Right atrium auricular region (tissue), 2 donors: ENCODE data around the gene SMIM35. TPM values are rescaled to one million over a fixed set of nuclear protein-coding genes. Genes with fewer than 3 reads are reported as not detected.

Experiments used
- DNase-seq: peaks from one replicate; pipeline ENCODE4 v3.0.0-alpha.2; 2019; ENCODE audit warnings: low spot score
- H3K27ac ChIP-seq, 2 donors: fragments of 200-600 bp; sonication (generic); 1 replicate in 1 of 2; 2 replicates in 1 of 2; pipeline ENCODE4 v1.5.1; 2016 to 2019
- H3K27me3 ChIP-seq, 2 donors: fragments of 200-600 bp; sonication (generic); one replicate each; pipeline versions ENCODE4 v1.5.1 to v1.6.0; 2017 to 2019
- H3K36me3 ChIP-seq: fragments of 200-600 bp; sonication (generic); one replicate; pipeline ENCODE4 v1.5.1; 2016
- H3K4me1 ChIP-seq, 2 donors: fragments of 200-600 bp; sonication (generic); one replicate each; pipeline versions ENCODE4 v1.5.1 to v1.6.0; 2017 to 2019
- H3K4me3 ChIP-seq, 2 donors: fragments of 200-600 bp; sonication (generic); 1 replicate in 1 of 2; 2 replicates in 1 of 2; pipeline ENCODE4 v1.5.1; 2017 to 2019; ENCODE audit warnings: mild to moderate bottlenecking in 1 of 2, moderate library complexity in 1 of 2
- H3K9me3 ChIP-seq, 2 donors: fragments of 200-600 bp; sonication (generic); one replicate each; pipeline ENCODE4 v1.5.1; 2019
- CTCF ChIP-seq, 2 donors: fragments of 200-600 bp; sonication (generic); IDR thresholded peaks; one replicate each; pipeline ENCODE4 v1.5.1; 2019; ENCODE audit warnings: antibody characterized with exemption in 2 of 2
- total RNA-seq, 2 donors: library from RNA; depleted of rRNA; stranded (reverse); fragments of >200 nt; gene quantifications; one replicate each; pipeline ENCODE4 v1.1.0, GENCODE V29; 2016

Gene SMIM35
- total RNA-seq, 2 donors from 2014 or later, result not detected

DNA sequence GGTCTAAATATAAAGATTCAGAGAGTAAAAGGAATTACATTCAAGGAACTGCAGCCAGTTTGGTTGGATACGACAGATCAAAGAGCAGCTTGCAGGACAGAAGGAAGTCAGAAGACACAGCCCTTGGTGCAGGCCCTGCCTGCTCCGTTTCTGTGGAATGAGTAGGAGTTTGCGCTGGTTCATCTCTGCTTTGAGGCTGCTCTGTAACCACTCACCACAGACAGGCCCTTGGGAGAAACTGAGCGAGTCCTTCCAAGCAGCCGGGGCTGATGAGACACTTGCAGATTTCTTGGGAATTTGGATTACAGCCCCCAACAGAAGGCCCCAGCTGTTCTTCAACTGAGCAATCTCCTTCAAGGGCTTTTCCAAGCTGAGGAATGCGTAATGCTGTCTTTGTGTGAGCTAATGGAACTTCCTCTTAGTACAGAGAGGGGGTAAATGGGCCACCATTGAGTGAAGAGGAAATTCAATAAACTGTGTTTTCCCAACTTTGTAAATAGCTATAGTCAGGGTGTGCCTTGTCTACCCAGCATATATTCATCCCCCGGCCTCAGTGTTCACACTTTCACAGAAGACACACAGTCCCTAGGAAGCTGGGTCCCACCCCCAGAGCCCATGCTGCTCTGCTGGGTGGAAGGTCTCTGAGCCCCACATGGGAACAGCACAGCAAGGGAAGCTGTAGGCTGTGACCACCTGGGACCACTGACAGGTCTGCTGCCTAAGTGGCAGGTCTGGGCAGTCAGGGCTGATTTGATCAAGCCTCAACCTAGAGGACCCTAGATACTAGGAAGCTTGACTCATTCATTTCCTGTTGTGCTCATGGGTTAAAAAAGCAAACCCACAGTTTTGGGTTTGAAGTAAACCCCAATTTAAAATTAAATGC, 84.0 kb downstream of the SMIM35 start:
- no peaks in the 10 kb centered on the region for H3K9me3 ChIP-seq
- H3K27me3 ChIP-seq, result no peaks in the 10 kb centered on the region
- no peaks in the 10 kb centered on the region for H3K36me3 ChIP-seq
- peaks cover 0 to 15% of the 10 kb centered on the region in 2 donors for H3K4me1 ChIP-seq
- peak overlapping the region; percentile 61 to 69 for H3K27ac ChIP-seq
- TF ChIP-seq CTCF (IDR thresholded peaks at IDR 0.05), result no peak
- peak; percentile 72 for DNase-seq
- H3K4me3 ChIP-seq, result no peak overlapping the region

DNA sequence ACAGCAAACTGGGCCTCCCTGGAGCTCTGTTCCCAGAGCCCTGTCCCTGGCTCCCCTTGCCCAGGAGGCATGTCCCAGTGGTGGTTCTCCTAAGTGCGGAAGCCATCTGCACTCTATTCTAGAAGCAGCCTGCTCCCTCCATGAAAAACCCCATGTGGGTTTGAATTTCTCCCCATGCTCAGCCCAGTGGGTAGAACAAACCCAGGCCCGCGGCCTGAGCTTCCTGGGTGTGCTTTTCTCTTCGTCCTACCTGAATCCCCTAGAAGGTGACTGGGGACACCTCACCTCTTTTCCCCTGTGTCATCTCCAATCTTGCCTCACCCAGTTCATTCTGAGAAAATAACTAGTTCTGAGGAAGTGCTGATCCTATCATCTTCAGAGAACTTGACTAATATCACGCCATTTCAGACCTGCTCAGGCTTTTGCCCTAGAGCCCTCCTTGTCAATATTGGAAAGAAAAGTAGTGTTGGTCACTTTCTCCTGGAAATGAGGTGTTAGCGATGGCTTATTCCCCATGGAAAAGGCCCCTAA, 84.7 kb downstream of the SMIM35 start:
- Histone ChIP-seq H3K4me3 (no peak overlapping the region), H3K9me3 (no peaks in the 10 kb centered on the region), H3K36me3 (no peaks in the 10 kb centered on the region), H3K27me3 (no peaks in the 10 kb centered on the region), H3K4me1 (peaks cover 0 to 15% of the 10 kb centered on the region in 2 donors), H3K27ac (peak overlapping the region; percentile 33 to 69)
- no peak for TF ChIP-seq CTCF (IDR thresholded peaks at IDR 0.05)
- peak; percentile 55 for DNase-seq

- H3K27me3 ChIP-seq, result no peaks in the 10 kb centered on the region
- TF ChIP-seq CTCF (IDR thresholded peaks at IDR 0.05), result no peak
Observed at GRCh38 chr11:118001494-118001971, 85.2 kb downstream of the SMIM35 start.

GRCh38 chr11:118000850-118001228, 85.9 kb downstream of the SMIM35 start:
- DNase-seq, result peak; percentile 42
- Histone ChIP-seq H3K27ac (no peak overlapping the region), H3K36me3 (no peaks in the 10 kb centered on the region), H3K27me3 (no peaks in the 10 kb centered on the region), H3K9me3 (no peaks in the 10 kb centered on the region), H3K4me1 (peaks cover 0 to 15% of the 10 kb centered on the region in 2 donors), H3K4me3 (no peak overlapping the region)
- no peak for TF ChIP-seq CTCF (IDR thresholded peaks at IDR 0.05)

More at GRCh38 chr11:118001494-118001971, 85.2 kb downstream of the SMIM35 start:
- peaks cover 0 to 15% of the 10 kb centered on the region in 2 donors for H3K4me1 ChIP-seq
- H3K9me3 ChIP-seq, result no peaks in the 10 kb centered on the region
- DNase-seq, result no peak
- no peaks in the 10 kb centered on the region for H3K36me3 ChIP-seq
- no peak overlapping the region for H3K4me3 ChIP-seq
- peak overlapping the region; percentile 33 to 69 for H3K27ac ChIP-seq

GRCh38 chr11:118000067-118000849, 86.5 kb downstream of the SMIM35 start:
- Histone ChIP-seq H3K27ac (no peak overlapping the region), H3K9me3 (no peaks in the 10 kb centered on the region), H3K4me1 (peaks cover 0 to 15% of the 10 kb centered on the region in 2 donors), H3K27me3 (no peaks in the 10 kb centered on the region), H3K4me3 (no peak overlapping the region), H3K36me3 (peaks cover under 1% of the 10 kb centered on the region)
- TF ChIP-seq CTCF (IDR thresholded peaks at IDR 0.05), result no peak
- DNase-seq, result no peak
